ENCODE results near the gene CKAP5.

Gene CKAP5

GRCh38 chr11:46700241-46701077 is 145.6 kb downstream of the CKAP5 start, which contains the start of the genes ARHGAP1 and ZNF408:
Gene ARHGAP1, minus strand, starts transcription at chr11:46700619. Its CDS starts 4,512 bp downstream, at chr11:46696107.
Gene ZNF408, plus strand, starts transcription at chr11:46701031. Its CDS starts 17 bp downstream, at chr11:46701048.
- Histone ChIP-seq H3K4me3 (ENCODE audit: low read depth, low read length) (peak within 1 kb of the TSS; percentile 90), H3K27me3 (ENCODE audit: control insufficient read depth, insufficient read depth, low read length) (no peaks in the 10 kb centered on the region), H2AFZ (peak within 1 kb of the TSS; percentile 86), H3K79me2 (peaks cover 6% of the 10 kb centered on the region), H3K4me2 (ENCODE audit: low read length) (peak within 1 kb of the TSS; percentile 83), H3K36me3 (ENCODE audit: control insufficient read depth, insufficient read depth, low read length) (no peaks in the 10 kb centered on the region), H3K4me1 (no peaks in the 10 kb centered on the region), H3K27ac (peak within 1 kb of the TSS; percentile 93), H3K9me3 (ENCODE audit: control insufficient read depth, low read length) (no peaks in the 10 kb centered on the region), H3K9ac (peak within 1 kb of the TSS; percentile 14)
- TF ChIP-seq, protein P1, sequence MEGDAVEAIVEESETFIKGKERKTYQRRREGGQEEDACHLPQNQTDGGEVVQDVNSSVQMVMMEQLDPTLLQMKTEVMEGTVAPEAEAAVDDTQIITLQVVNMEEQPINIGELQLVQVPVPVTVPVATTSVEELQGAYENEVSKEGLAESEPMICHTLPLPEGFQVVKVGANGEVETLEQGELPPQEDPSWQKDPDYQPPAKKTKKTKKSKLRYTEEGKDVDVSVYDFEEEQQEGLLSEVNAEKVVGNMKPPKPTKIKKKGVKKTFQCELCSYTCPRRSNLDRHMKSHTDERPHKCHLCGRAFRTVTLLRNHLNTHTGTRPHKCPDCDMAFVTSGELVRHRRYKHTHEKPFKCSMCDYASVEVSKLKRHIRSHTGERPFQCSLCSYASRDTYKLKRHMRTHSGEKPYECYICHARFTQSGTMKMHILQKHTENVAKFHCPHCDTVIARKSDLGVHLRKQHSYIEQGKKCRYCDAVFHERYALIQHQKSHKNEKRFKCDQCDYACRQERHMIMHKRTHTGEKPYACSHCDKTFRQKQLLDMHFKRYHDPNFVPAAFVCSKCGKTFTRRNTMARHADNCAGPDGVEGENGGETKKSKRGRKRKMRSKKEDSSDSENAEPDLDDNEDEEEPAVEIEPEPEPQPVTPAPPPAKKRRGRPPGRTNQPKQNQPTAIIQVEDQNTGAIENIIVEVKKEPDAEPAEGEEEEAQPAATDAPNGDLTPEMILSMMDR (IDR thresholded peaks at IDR 0.05) = no peak

- H3K79me2 ChIP-seq = peaks cover 6% of the 10 kb centered on the region
- H3K27ac ChIP-seq = no peak overlapping the region
- TF ChIP-seq, protein P1 (IDR thresholded peaks at IDR 0.05) = no peak
- no peaks in the 10 kb centered on the region for H3K27me3 ChIP-seq (ENCODE audit: control insufficient read depth, insufficient read depth, low read length)
- no peak overlapping the region for H3K9ac ChIP-seq
- no peak overlapping the region for H3K4me2 ChIP-seq (ENCODE audit: low read length)
- H3K4me3 ChIP-seq (ENCODE audit: low read depth, low read length) = no peak overlapping the region
- H3K4me1 ChIP-seq = no peaks in the 10 kb centered on the region
- H3K36me3 ChIP-seq (ENCODE audit: control insufficient read depth, insufficient read depth, low read length) = no peaks in the 10 kb centered on the region
- no peak overlapping the region for H2AFZ ChIP-seq
- no peaks in the 10 kb centered on the region for H3K9me3 ChIP-seq (ENCODE audit: control insufficient read depth, low read length)
Measured at GRCh38 chr11:46698597-46698996, 147.5 kb downstream of the CKAP5 start.

DNA sequence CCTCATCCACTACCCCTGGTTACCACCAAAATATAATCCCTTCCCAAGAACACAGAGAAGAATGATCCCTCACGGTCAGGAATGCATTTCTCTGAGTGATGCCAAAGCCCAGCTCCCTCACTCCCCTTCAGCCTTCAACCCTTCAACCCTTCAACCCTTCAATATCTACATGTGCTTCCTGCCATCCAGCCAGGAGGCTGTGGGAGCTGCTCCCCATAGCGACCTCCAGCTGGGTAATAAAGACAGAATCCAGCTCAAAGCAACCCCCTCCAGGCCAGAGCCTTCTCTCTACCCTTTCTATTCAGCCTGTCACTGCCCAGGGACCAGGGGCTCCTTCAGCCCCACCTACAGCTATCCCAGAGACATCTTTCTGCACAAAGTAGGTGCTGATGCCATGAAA is 148.4 kb downstream of the CKAP5 start:
- Histone ChIP-seq H3K4me3 (ENCODE audit: low read depth, low read length) (no peak overlapping the region), H3K27ac (no peak overlapping the region), H3K36me3 (ENCODE audit: control insufficient read depth, insufficient read depth, low read length) (no peaks in the 10 kb centered on the region), H3K4me1 (no peaks in the 10 kb centered on the region), H3K27me3 (ENCODE audit: control insufficient read depth, insufficient read depth, low read length) (no peaks in the 10 kb centered on the region), H2AFZ (no peak overlapping the region), H3K79me2 (peaks cover 6% of the 10 kb centered on the region), H3K9ac (no peak overlapping the region), H3K9me3 (ENCODE audit: control insufficient read depth, low read length) (no peaks in the 10 kb centered on the region), H3K4me2 (ENCODE audit: low read length) (no peak overlapping the region)
- TF ChIP-seq, protein P1 (IDR thresholded peaks at IDR 0.05) = no peak

DNA sequence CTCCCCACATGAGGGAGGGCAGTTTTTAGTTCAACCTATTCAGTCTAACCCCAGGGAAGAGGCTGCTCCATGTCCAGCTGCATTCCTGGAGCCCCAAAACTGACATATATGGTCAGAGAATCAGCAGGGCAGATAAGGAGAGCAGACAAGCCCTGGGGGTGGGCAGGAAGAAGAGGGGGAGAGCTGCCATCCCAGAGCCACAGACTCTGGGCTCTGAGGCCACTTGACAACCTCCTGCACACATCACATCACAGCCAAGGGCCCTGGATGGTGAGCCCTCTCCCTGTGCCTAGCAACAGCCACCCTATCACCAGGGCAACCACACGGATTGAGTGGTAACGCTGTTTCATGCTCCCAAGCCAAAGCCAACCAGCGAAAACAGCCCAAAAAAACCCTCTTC is 148.8 kb downstream of the CKAP5 start:
- Histone ChIP-seq H3K9me3 (ENCODE audit: control insufficient read depth, low read length) (no peaks in the 10 kb centered on the region), H3K79me2 (peaks cover 6% of the 10 kb centered on the region), H3K4me1 (no peaks in the 10 kb centered on the region), H2AFZ (no peak overlapping the region), H3K9ac (no peak overlapping the region), H3K27me3 (ENCODE audit: control insufficient read depth, insufficient read depth, low read length) (no peaks in the 10 kb centered on the region), H3K36me3 (ENCODE audit: control insufficient read depth, insufficient read depth, low read length) (no peaks in the 10 kb centered on the region), H3K4me2 (ENCODE audit: low read length) (no peak overlapping the region), H3K27ac (no peak overlapping the region), H3K4me3 (ENCODE audit: low read depth, low read length) (no peak overlapping the region)
- TF ChIP-seq, protein P1 (IDR thresholded peaks at IDR 0.05) = no peak

DNA sequence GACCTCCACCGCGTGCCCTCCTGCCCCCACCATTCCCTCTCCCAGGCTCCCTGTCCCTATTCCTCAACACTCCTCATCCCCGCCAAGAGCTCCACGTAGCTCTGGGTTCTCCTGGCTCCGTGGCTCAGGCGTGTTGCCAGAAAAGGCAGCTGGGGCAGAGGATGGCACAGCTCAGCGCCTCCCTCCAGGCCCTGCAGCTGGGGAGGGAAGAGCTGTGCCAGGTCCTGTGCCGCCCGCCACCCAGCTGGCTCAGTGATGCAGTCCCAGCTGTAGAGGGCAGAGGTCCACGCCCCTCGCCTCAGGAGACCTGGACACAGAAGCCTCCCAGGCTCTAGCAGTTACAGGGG is 149.9 kb downstream of the CKAP5 start:
- TF ChIP-seq, protein P1 (IDR thresholded peaks at IDR 0.05) = no peak
- Histone ChIP-seq H3K27me3 (ENCODE audit: control insufficient read depth, insufficient read depth, low read length) (no peaks in the 10 kb centered on the region), H3K4me2 (ENCODE audit: low read length) (no peak overlapping the region), H3K4me3 (ENCODE audit: low read depth, low read length) (no peak overlapping the region), H3K9me3 (ENCODE audit: control insufficient read depth, low read length) (no peaks in the 10 kb centered on the region), H2AFZ (no peak overlapping the region), H3K4me1 (no peaks in the 10 kb centered on the region), H3K79me2 (peaks cover 1% of the 10 kb centered on the region), H3K9ac (no peak overlapping the region), H3K36me3 (ENCODE audit: control insufficient read depth, insufficient read depth, low read length) (no peaks in the 10 kb centered on the region), H3K27ac (no peak overlapping the region)
